Activated CD4-positive, alpha-beta T cell treated with anti-CD3 and anti-CD28 coated beads for 4 hours (primary cell): ENCODE data around the gene TPP1.

Experiments used
- DNase-seq, 2 donors: peaks; one replicate each; pipeline ENCODE4 v3.0.0-alpha.2; 2020

TPP1 gene

GRCh38 chr11:6619004-6619745 lies at the start of gene TPP1:
Gene TPP1 (minus strand): TSS chr11:6619422. CDS start chr11:6619400, 22 bp downstream.
- DNase-seq: peak; percentile 84 to 91

- peak; percentile 33 to 36 for DNase-seq
These were observed 48.6 kb upstream of the TPP1 start for GRCh38 chr11:6667733-6668374.

- DNase-seq: no peak
These were observed 47.3 kb upstream of the TPP1 start for GRCh38 chr11:6666302-6667183.

- no peak for DNase-seq
These were observed 45.3 kb upstream of the TPP1 start for GRCh38 chr11:6664551-6664950.

GRCh38 chr11:6663794-6664469 lies 44.7 kb upstream of the TPP1 start:
- DNase-seq: no peak

GRCh38 chr11:6660712-6661111 lies 41.5 kb upstream of the TPP1 start:
- no peak for DNase-seq

GRCh38 chr11:6658647-6659046 lies 39.4 kb upstream of the TPP1 start:
- DNase-seq: no peak

- DNase-seq: no peak
These were observed 38.1 kb upstream of the TPP1 start for GRCh38 chr11:6657346-6657745.

GRCh38 chr11:6656936-6657335 lies 37.7 kb upstream of the TPP1 start:
- DNase-seq: no peak

- DNase-seq: no peak
These were observed 37.3 kb upstream of the TPP1 start for GRCh38 chr11:6656584-6656915.

- peak; percentile 12 to 28 for DNase-seq
These were observed 36.8 kb upstream of the TPP1 start, which contains the start of gene DCHS1 for GRCh38 chr11:6655790-6656583. Gene DCHS1 (minus strand): TSS chr11:6655809. CDS start chr11:6641613, 14,196 bp downstream.

GRCh38 chr11:6655020-6655789 lies 36.0 kb upstream of the TPP1 start:
- peak; percentile 26 to 32 for DNase-seq

GRCh38 chr11:6654281-6655019 lies 35.2 kb upstream of the TPP1 start:
- DNase-seq: peak in 1 of 2 donors; percentile 20

GRCh38 chr11:6653656-6654055 lies 34.4 kb upstream of the TPP1 start:
- no peak for DNase-seq

GRCh38 chr11:6653097-6653496 lies 33.9 kb upstream of the TPP1 start:
- no peak for DNase-seq

GRCh38 chr11:6652182-6652581 lies 33.0 kb upstream of the TPP1 start:
- DNase-seq: no peak

- peak; percentile 22 to 30 for DNase-seq
These were observed 31.8 kb upstream of the TPP1 start for GRCh38 chr11:6650980-6651379.

- DNase-seq: no peak
These were observed 30.9 kb upstream of the TPP1 start for GRCh38 chr11:6650104-6650503.

GRCh38 chr11:6648501-6648900 lies 29.3 kb upstream of the TPP1 start:
- no peak for DNase-seq

GRCh38 chr11:6647836-6648235 lies 28.6 kb upstream of the TPP1 start:
- no peak for DNase-seq
